Prostate gland (tissue), 2 donors: ENCODE measurements around the gene CRYM. TPM values are rescaled to one million over a fixed set of nuclear protein-coding genes. Genes with fewer than 3 reads are reported as not detected.
"Not testable (repeated sequence)": the region's sequence is repeated elsewhere in the genome, so short reads cannot be mapped to it uniquely, and the experiment has no call there.

Experiments
- DNase-seq: peaks from one replicate; pipeline ENCODE4 v3.0.0-alpha.2; 2019; ENCODE audit warnings: low spot score
- H3K27ac ChIP-seq, 2 donors: fragments of 200-600 bp; sonication (generic); 2 replicates each; pipeline ENCODE4 v1.5.1; 2017 to 2019
- H3K27me3 ChIP-seq: fragments of 200-600 bp; sonication (generic); replicated peaks from 2 replicates; pipeline ENCODE4 v1.5.1; 2019; ENCODE audit not compliant: insufficient read depth
- H3K36me3 ChIP-seq, 2 donors: fragments of 200-600 bp; sonication (generic); 1 replicate in 1 of 2; 2 replicates in 1 of 2; pipeline versions ENCODE4 v1.5.1 to v1.8.1; 2017 to 2019
- H3K4me1 ChIP-seq: fragments of 200-600 bp; sonication (generic); replicated peaks from 2 replicates; pipeline ENCODE4 v1.5.1; 2019
- H3K4me3 ChIP-seq, 2 donors: fragments of 200-600 bp; sonication (generic); 2 replicates each; pipeline ENCODE4 v1.5.1; 2017 to 2019
- H3K9me3 ChIP-seq: fragments of 200-600 bp; sonication (generic); 2 replicates; pipeline ENCODE4 v1.5.1; 2017
- CTCF ChIP-seq, 4 experiments: fragments of 200-600 bp in 2 of 4; fragments of 450-650 bp in 2 of 4; sonication (generic) in 2 of 4; IDR thresholded peaks; 1 replicate in 3 of 4; 2 replicates in 1 of 4; pipeline ENCODE4 v1.5.1; 2016 to 2019; ENCODE audit warnings: antibody characterized with exemption in 4 of 4, mild to moderate bottlenecking in 2 of 4, moderate library complexity in 2 of 4
- POLR2A ChIP-seq: fragments of 450-650 bp; IDR thresholded peaks from one replicate; pipeline ENCODE4 v1.6.1; 2016; ENCODE audit warnings: antibody characterized with exemption, mild to moderate bottlenecking
- POLR2AphosphoS5 ChIP-seq: sonication (generic); formaldehyde crosslinking; IDR thresholded peaks from one replicate; pipeline ENCODE4 v1.6.1; 2017; ENCODE audit warnings: antibody characterized with exemption
- WGBS: methylation state at CpG from one replicate; pipeline ENCODE4 v1.1.5; 2018; 5-methylcytosine and 5-hydroxymethylcytosine counted together
- intact Hi-C: fragments of 100-400 bp; cut with DNase I; formaldehyde crosslinking; loops from one replicate; pipeline ENCODE4 v1.14.2; 2022
- total RNA-seq, 2 donors: library from RNA; depleted of rRNA; stranded (reverse); fragments of >200 nt; gene quantifications; one replicate each; pipeline ENCODE4 v1.1.0, GENCODE V29; 2016

Gene CRYM
- 10 to 100 TPM; 44.3 to 59.5 TPM for total RNA-seq

- H3K9me3 ChIP-seq: no peaks in the 10 kb centered on the region
- intact Hi-C loops: loop anchor here (5.0 kb wide), 1 partner anchor 91 kb away; no protein-coding TSS in a partner anchor
- 2% methylated on average over 46 of the region's 46 CpGs for WGBS
- peak; percentile 71 for DNase-seq
- no peaks in the 10 kb centered on the region for H3K36me3 ChIP-seq
- peak within 1 kb of the TSS; percentile 36 to 45 for H3K4me3 ChIP-seq
- TF ChIP-seq POLR2A (peak; percentile 16), CTCF (IDR thresholded peaks at IDR 0.05) (peak; percentile 57 to 77 (median 74)), POLR2AphosphoS5 (peak; percentile 25)
- H3K4me1 ChIP-seq: no peaks in the 10 kb centered on the region
- H3K27me3 ChIP-seq: no peaks in the 10 kb centered on the region
- H3K27ac ChIP-seq: peak within 1 kb of the TSS; percentile 40 to 52
Observed at GRCh38 chr16:21277927-21278706, at the start of gene CRYM. Gene CRYM (minus strand): TSS chr16:21278290. CDS start chr16:21278251, 39 bp downstream.

GRCh38 chr16:21327046-21327445, 49.0 kb upstream of the CRYM start:
- intact Hi-C loops: no loop called here
- Histone ChIP-seq H3K9me3 (no peaks in the 10 kb centered on the region), H3K27me3 (no peaks in the 10 kb centered on the region), H3K4me1 (no peaks in the 10 kb centered on the region), H3K36me3 (no peaks in the 10 kb centered on the region), H3K27ac (no peak overlapping the region), H3K4me3 (no peak overlapping the region)
- TF ChIP-seq POLR2AphosphoS5 (no peak), CTCF (IDR thresholded peaks at IDR 0.05) (no peak), POLR2A (no peak)
- DNase-seq: no peak
- 88% methylated on average over 3 of the region's 3 CpGs for WGBS

GRCh38 chr16:21326459-21326858, 48.4 kb upstream of the CRYM start:
- WGBS: 80% methylated on average over 2 of the region's 2 CpGs
- no peaks in the 10 kb centered on the region for H3K4me1 ChIP-seq
- H3K27ac ChIP-seq: no peak overlapping the region
- H3K4me3 ChIP-seq: no peak overlapping the region
- DNase-seq: no peak
- intact Hi-C loops: no loop called here
- TF ChIP-seq POLR2A: no peak
- no peak for TF ChIP-seq POLR2AphosphoS5
- TF ChIP-seq CTCF (IDR thresholded peaks at IDR 0.05): no peak
- no peaks in the 10 kb centered on the region for H3K9me3 ChIP-seq
- H3K36me3 ChIP-seq: no peaks in the 10 kb centered on the region
- H3K27me3 ChIP-seq: no peaks in the 10 kb centered on the region

- DNase-seq: no peak
- Histone ChIP-seq H3K4me1 (no peaks in the 10 kb centered on the region), H3K36me3 (no peaks in the 10 kb centered on the region), H3K9me3 (no peaks in the 10 kb centered on the region), H3K27me3 (no peaks in the 10 kb centered on the region), H3K4me3 (no peak overlapping the region), H3K27ac (no peak overlapping the region)
- 89% methylated on average over 4 of the region's 4 CpGs for WGBS
- TF ChIP-seq POLR2A: no peak
- TF ChIP-seq CTCF (IDR thresholded peaks at IDR 0.05): no peak
- no peak for TF ChIP-seq POLR2AphosphoS5
- intact Hi-C loops: no loop called here
Observed at GRCh38 chr16:21324267-21324666, 46.2 kb upstream of the CRYM start.

GRCh38 chr16:21322251-21322650, 44.2 kb upstream of the CRYM start:
- H3K27ac ChIP-seq, DNase-seq, H3K36me3 ChIP-seq, intact Hi-C loops, H3K9me3 ChIP-seq, H3K4me3 ChIP-seq, H3K4me1 ChIP-seq, H3K27me3 ChIP-seq: not testable (repeated sequence)
- WGBS: 87% methylated on average over 2 of the region's 2 CpGs
